Epithelial cell of esophagus (primary cell): ENCODE data around the gene MRPL4.

Experiments
- DNase-seq: peaks from one replicate; pipeline ENCODE4 v3.0.0; 2010; ENCODE audit warnings: low read depth
- H3K4me3 ChIP-seq: 2 replicates; pipeline ENCODE4 v1.5.1; 2011; ENCODE audit warnings: mild to moderate bottlenecking, low read length, control low read depth
- TF ChIP-seq, protein P1 (sequence below): IDR thresholded peaks from 2 replicates; pipeline ENCODE4 v1.5.1; 2011; ENCODE audit warnings: low read depth, mild to moderate bottlenecking, low read length, control low read depth, inconsistent platforms; ENCODE audit not compliant: insufficient read depth; ENCODE audit errors: missing control alignments

Gene MRPL4

DNA sequence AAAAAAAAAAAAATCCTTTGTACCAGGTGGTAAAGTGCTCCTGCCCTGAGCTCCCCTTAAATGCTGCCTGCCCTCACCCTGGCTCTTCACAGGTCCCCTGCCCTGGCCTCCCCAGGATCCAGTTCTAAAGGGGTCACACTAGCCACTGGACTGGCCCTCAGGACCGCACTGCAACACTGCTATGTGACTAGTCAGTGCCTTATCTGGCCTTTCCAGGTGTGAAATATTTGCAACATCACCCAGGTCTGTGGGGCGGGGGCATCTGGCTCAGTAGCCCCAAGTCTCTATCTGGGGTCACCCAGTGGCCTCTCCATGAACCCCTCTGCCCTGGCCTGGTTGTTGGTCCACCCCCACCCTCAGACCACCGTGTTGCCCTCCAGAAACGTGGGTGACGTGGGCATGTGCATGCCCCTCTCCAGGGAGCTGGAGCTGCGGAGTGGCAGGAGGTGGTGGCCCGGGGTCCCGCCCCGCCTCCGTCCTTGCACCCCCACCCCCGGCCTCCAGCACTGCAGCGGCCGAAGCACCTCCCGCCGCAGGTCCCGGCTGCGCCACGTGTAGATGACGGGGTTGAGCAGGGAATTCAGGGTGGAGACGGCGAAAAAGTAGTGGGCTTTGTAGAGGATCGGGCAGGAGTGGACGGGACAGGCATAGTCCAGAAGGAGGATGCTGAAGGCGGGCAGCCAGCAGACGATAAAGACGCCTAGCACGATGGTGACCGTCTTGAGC, 28.4 kb upstream of the MRPL4 start:
- TF ChIP-seq, protein P1, sequence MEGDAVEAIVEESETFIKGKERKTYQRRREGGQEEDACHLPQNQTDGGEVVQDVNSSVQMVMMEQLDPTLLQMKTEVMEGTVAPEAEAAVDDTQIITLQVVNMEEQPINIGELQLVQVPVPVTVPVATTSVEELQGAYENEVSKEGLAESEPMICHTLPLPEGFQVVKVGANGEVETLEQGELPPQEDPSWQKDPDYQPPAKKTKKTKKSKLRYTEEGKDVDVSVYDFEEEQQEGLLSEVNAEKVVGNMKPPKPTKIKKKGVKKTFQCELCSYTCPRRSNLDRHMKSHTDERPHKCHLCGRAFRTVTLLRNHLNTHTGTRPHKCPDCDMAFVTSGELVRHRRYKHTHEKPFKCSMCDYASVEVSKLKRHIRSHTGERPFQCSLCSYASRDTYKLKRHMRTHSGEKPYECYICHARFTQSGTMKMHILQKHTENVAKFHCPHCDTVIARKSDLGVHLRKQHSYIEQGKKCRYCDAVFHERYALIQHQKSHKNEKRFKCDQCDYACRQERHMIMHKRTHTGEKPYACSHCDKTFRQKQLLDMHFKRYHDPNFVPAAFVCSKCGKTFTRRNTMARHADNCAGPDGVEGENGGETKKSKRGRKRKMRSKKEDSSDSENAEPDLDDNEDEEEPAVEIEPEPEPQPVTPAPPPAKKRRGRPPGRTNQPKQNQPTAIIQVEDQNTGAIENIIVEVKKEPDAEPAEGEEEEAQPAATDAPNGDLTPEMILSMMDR = no peak
- no peak overlapping the region for H3K4me3 ChIP-seq
- DNase-seq = no peak

DNA sequence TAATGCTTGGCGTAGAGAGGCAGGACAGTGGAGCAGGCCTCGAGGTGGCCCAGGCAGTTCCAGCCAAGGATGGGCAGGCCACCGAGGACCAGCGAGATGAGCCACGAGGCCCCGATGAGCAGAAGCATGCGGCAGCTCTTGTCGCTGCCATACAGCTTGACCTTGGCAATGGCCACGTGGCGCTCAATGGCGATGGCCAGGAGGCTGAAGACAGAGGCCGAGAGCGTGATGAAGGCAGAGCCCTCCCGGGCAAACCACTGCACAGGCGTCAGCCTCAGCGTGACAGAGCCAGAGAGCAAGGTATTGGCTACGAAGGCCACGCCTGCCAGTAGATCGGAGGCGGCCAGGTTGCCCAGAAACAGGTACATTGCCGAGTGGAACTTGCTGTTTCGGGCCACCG, 27.7 kb upstream of the MRPL4 start:
- H3K4me3 ChIP-seq = no peak overlapping the region
- TF ChIP-seq, protein P1 = no peak

DNA sequence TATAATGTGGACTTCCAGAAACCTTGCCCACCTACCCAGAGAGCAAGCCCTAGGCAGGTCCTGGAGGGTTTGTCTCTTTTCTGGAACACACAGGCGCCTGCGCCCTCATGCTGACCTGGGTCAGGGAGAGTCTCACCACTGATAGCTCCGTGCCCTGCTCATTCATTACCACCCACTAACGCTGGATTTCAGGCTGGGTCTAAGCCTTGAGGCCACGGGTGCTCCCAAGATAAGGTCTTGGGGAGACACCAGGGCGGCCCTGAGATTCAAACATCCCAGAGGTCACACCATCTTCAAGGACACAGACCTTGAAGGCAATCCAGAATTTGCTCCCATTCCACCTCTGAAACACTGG, 26.0 kb upstream of the MRPL4 start:
- TF ChIP-seq, protein P1 = no peak
- no peak overlapping the region for H3K4me3 ChIP-seq
- DNase-seq = no peak

More for the DNA sequence above, 27.7 kb upstream of the MRPL4 start:
- DNase-seq = no peak

DNA sequence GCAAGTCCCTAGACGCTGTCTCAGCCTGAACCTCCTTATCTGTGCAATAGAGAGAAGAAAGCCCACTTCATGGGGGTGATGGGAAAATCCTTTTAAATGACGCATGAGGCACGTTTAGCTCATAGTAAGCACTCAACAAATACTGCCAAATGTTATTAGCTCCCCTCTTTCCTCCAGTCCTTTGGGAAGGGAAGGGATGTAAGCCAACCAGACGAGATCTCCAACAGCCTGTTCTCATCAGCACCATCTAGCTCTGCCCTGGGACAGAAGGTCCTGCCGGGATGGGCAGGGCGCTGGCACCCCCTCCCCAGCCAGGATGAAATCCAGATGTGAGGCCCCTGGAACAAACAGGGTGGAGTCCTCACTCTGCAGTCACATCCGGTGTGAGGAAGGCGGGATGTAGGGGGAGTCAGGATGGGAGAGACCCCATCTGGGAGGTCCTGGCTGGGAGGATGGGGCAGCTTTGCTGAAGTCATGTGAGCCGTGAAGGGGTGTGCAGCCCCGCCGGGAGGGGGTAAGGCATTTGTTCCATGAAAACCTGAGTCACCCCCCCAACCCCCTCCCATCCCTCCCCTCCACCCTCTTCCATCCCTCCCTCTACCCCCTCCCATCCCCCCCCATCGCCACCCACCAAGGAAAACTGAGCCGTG, 25.5 kb upstream of the MRPL4 start:
- TF ChIP-seq, protein P1 = no peak
- no peak overlapping the region for H3K4me3 ChIP-seq
- DNase-seq = no peak

DNA sequence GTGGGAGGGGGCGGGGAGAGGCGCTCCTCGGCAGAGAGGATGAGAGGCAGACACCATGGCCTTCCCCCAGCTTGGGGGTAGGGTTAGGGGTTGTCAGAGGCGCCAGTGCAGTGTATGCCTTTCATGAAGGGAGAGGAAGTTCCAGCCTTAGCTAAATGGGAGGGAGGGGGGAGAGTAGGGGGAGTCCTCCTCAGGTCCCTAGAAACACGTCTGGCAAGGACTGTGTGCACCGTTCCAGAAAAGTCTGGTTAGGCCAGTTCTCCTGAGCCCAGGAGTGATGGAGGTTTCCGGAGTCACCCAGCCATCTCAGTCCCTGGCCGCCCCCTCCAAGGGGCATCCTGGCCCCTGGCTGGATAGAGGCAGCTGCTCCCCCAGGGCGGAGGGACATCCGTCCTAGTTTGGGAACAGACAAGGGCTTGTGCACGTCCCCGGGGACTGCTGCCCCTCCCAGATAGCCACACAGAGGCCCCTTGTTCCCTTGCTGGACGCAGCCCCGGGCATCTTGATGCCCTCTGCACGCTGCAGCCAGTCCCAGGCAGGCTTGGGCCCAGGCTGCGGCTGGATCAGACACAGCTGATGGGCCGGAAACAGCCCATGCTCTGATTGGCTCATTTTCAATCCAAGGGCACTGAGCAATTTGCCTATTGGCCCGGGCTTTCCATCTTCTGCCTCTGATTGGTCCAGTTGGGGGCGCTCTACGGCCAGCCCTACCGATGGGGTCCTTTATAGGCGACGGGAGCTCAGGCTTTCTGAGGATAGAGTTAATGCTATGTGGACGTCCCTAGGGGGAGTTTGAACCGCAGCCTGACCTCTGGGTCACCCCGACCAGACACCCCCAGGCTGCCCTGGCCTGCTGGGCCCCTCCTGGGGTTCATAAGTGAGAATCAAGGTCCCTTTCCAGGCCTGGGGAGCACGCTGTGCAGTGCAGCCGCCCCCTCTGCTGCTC, 24.7 kb upstream of the MRPL4 start:
- no peak overlapping the region for H3K4me3 ChIP-seq
- TF ChIP-seq, protein P1 = no peak
- no peak for DNase-seq

DNA sequence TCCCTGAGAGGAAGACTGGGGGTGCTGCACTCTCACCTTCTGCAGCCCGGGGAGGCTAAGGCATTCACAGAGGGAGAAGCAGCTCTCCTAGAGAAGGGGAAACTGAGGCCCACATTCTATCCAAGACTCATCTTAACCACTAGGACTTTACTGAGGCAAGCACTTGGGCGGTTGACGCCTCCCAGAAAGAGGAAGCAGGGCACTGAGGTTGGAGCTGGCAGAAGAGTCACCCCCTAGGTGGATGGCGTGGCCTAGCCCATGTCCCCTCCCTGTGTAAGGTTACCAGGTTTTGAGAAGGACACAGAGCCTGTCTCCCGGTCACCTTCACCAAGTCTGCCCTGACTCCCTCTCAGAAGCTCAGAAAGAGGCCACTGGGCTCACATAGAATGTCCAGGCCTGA, 23.6 kb upstream of the MRPL4 start:
- TF ChIP-seq, protein P1 = no peak
- H3K4me3 ChIP-seq = no peak overlapping the region
- no peak for DNase-seq
